ENCODE measurements around the gene CACNA1B. TPM values are rescaled to one million over a fixed set of nuclear protein-coding genes. Genes with fewer than 3 reads are reported as not detected.

CACNA1B gene
- total RNA-seq, 4 donors from 2014 or later, result 0.04 to 0.13 (median 0.12) TPM; not detected in 1

GRCh38 chr9:137836831-137837241 lies 40.7 kb upstream of the CACNA1B start:
- no peaks in the 10 kb centered on the region for H3K4me1 ChIP-seq
- H3K9me3 ChIP-seq, result peaks cover 0 to 14% (median 0%) of the 10 kb centered on the region in 3 donors
- no peak overlapping the region for H3K4me3 ChIP-seq
- H3K36me3 ChIP-seq, result peaks cover 0 to 69% of the 10 kb centered on the region in 2 donors
- no peak overlapping the region for H3K27ac ChIP-seq
- TF ChIP-seq POLR2AphosphoS5 (IDR thresholded peaks at IDR 0.05) (no peak), POLR2A (IDR thresholded peaks at IDR 0.05) (no peak), EP300 (IDR thresholded peaks at IDR 0.05) (no peak)
- TF ChIP-seq, protein P1, sequence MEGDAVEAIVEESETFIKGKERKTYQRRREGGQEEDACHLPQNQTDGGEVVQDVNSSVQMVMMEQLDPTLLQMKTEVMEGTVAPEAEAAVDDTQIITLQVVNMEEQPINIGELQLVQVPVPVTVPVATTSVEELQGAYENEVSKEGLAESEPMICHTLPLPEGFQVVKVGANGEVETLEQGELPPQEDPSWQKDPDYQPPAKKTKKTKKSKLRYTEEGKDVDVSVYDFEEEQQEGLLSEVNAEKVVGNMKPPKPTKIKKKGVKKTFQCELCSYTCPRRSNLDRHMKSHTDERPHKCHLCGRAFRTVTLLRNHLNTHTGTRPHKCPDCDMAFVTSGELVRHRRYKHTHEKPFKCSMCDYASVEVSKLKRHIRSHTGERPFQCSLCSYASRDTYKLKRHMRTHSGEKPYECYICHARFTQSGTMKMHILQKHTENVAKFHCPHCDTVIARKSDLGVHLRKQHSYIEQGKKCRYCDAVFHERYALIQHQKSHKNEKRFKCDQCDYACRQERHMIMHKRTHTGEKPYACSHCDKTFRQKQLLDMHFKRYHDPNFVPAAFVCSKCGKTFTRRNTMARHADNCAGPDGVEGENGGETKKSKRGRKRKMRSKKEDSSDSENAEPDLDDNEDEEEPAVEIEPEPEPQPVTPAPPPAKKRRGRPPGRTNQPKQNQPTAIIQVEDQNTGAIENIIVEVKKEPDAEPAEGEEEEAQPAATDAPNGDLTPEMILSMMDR (IDR thresholded peaks at IDR 0.05), result no peak
- no peak for ATAC-seq
- no CpG with 5 or more reads among the region's 12 CpGs for WGBS, 2 donors (ENCODE audit: low coverage in 1 of 2)
- H3K27me3 ChIP-seq, result no peaks in the 10 kb centered on the region

DNA sequence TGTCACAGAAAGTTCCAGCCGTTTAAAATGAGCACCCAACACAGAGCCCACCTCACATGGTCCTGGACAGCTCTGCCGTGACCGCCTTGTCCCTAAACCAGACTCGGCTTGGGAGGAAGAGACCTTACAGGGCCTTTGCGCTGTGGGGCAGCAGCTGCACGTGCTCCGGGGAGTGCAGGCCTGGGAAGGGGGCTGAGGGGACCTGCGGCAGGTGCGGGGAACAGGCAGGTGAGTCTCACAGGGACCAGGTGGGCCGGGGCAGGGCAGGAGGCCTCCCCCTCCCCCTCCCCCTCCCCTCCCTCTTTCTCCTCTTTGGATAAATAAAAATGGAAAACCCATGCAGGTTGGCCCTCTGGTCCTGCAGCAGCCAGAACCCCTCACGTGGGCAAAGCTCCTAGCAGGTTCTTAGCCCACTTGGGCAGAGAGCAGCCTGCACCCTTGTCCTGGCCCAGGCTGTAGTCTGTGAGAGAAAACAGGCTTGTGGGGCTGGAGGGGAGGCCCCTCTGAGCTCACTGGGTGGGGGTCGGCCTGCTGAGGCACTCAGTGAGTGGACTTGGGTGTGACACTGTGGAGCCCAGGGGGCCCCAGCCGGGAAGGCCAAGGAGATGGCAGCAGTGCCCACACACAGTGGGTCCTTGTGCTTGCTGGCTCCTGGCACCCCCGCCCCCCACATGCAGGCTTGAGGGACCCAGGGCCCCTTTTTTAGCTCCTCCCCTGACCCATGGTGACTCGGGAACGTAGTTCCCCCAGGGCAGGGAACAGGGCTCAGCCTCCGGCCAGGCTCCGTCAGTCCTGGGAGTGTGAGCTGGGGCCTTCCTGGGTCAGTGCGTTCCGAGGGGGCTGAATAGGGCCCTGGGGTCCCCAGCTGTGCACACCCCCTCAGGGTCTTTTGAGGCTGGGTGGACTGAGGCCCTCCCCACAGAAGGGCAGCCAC lies 40.0 kb upstream of the CACNA1B start:
- no peak for ATAC-seq
- H3K4me1 ChIP-seq, result no peaks in the 10 kb centered on the region
- no peak overlapping the region for H3K27ac ChIP-seq
- H3K36me3 ChIP-seq, result peaks cover 0 to 61% of the 10 kb centered on the region in 2 donors
- no peaks in the 10 kb centered on the region for H3K27me3 ChIP-seq
- H3K4me3 ChIP-seq, result no peak overlapping the region
- no CpG with 5 or more reads among the region's 20 CpGs for WGBS, 2 donors (ENCODE audit: low coverage in 1 of 2)
- no peak for TF ChIP-seq EP300 (IDR thresholded peaks at IDR 0.05)
- TF ChIP-seq, protein P1 (IDR thresholded peaks at IDR 0.05), result no peak
- TF ChIP-seq POLR2A (IDR thresholded peaks at IDR 0.05), result no peak
- TF ChIP-seq POLR2AphosphoS5 (IDR thresholded peaks at IDR 0.05), result no peak
- H3K9me3 ChIP-seq, result peaks cover 0 to 14% (median 0%) of the 10 kb centered on the region in 3 donors

- ATAC-seq, result no peak
- WGBS, 2 donors (ENCODE audit: low coverage in 1 of 2), result 90 to 93% methylated on average over 10 of the region's 10 CpGs
- peaks cover 0 to 51% of the 10 kb centered on the region in 2 donors for H3K36me3 ChIP-seq
Observed at GRCh38 chr9:137838576-137838975, 39.0 kb upstream of the CACNA1B start.

DNA sequence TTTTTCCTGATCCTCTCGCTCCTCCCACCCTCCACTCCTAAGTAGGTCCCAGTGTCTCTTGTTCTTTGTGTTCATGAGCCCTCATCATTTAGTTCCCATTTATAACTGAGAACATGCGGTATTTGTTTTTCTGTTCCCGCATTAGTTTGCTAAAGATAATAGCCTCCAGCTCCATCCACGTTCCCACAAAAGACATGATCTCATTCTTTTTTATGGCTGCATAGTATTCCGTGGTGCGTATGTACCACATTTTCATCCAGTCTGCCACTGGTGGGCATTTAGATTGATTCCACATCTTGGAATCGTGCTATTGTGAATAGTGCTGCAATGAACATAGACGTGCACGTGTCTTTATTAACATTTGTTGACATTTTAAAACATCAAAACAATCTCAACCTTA lies 34.2 kb upstream of the CACNA1B start:
- peaks cover 0 to 14% (median 0%) of the 10 kb centered on the region in 3 donors for H3K9me3 ChIP-seq
- no peaks in the 10 kb centered on the region for H3K4me1 ChIP-seq
- no peak for TF ChIP-seq POLR2AphosphoS5 (IDR thresholded peaks at IDR 0.05)
- TF ChIP-seq POLR2A (IDR thresholded peaks at IDR 0.05), result no peak
- TF ChIP-seq EP300 (IDR thresholded peaks at IDR 0.05), result no peak
- TF ChIP-seq, protein P1 (IDR thresholded peaks at IDR 0.05), result no peak
- H3K27ac ChIP-seq, result no peak overlapping the region
- H3K27me3 ChIP-seq, result no peaks in the 10 kb centered on the region
- H3K4me3 ChIP-seq, result no peak overlapping the region
- peaks cover 0 to 4% of the 10 kb centered on the region in 2 donors for H3K36me3 ChIP-seq
- ATAC-seq, result no peak
- 78 to 86% methylated on average over 6 to 9 of the region's 9 CpGs for WGBS, 2 donors (ENCODE audit: low coverage in 1 of 2)

More at GRCh38 chr9:137838576-137838975, 39.0 kb upstream of the CACNA1B start:
- Histone ChIP-seq H3K9me3 (peaks cover 0 to 14% (median 0%) of the 10 kb centered on the region in 3 donors), H3K27ac (no peak overlapping the region), H3K4me1 (no peaks in the 10 kb centered on the region), H3K27me3 (no peaks in the 10 kb centered on the region), H3K4me3 (no peak overlapping the region)
- TF ChIP-seq POLR2A (IDR thresholded peaks at IDR 0.05) (no peak), EP300 (IDR thresholded peaks at IDR 0.05) (no peak), POLR2AphosphoS5 (IDR thresholded peaks at IDR 0.05) (no peak)
- TF ChIP-seq, protein P1 (IDR thresholded peaks at IDR 0.05), result no peak

Measured in gastroesophageal sphincter (tissue), 4 donors.